Dermis microvascular lymphatic vessel endothelial cell (primary cell): ENCODE measurements around the gene SLC38A6. TPM values are rescaled to one million over a fixed set of nuclear protein-coding genes. Genes with fewer than 3 reads are reported as not detected.
A peak's percentile ranks its signal among the peaks of the same experiment; 100 is the strongest.

Experiments
- DNase-seq, 2 donors: peaks; one replicate each; pipeline versions ENCODE4 v3.0.0 to v3.0.0-alpha.2; 2010; ENCODE audit warnings: low read depth in 2 of 2
- total RNA-seq: library from RNA; depleted of rRNA; stranded (reverse); fragments of >200 nt; gene quantifications from 2 replicates; pipeline ENCODE4 v1.2.1, GENCODE V29; 2014

The SLC38A6 gene
- total RNA-seq = 13.7 and 14.9 TPM in 2 replicates

DNA sequence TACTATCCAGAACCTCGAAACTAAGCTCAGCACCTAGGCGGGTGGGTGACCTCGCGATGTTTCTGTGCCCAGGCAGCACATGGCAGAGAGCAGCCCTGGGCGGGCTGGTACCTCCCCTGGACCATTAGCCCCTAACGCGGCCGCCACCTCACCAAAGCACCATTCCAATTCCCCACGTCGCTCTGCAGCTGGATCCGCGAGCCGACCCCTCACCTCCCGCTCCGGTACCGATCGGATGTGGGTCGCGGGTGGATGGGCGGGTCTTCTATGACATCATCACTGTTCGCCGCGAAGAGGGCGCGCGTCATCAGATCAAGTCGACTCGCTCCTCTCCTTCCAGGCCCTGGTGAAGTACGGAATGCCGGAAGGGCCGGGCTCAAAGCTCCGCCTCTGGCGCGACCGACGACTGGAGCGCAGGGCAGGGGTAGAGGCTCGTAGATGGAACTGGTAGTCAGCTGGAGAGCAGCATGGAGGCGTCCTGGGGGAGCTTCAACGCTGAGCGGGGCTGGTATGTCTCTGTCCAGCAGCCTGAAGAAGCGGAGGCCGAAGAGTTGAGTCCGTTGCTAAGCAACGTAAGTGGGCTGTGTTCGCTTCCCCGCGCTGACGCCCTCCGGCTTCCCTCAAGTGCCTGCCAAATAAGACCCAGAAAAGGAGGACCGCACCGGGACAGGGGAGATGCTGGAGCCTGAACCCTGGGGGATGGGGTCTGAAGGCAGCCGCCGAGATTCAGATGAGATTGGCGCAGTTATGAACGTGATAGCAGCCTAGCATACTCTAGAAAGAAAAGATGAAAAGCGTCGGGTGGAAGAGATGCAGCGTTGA, at the start of gene SLC38A6, which contains the start of gene TRMT5:
TSS of gene SLC38A6 (plus strand) at position 435 of the 822 bp plus-strand sequence. CDS start at position 468, 33 bp downstream.
TSS of gene TRMT5 (minus strand) at position 269 of the 822 bp plus-strand sequence. CDS start at position 163, 106 bp downstream.
- peak; percentile 88 to 97 for DNase-seq

DNA sequence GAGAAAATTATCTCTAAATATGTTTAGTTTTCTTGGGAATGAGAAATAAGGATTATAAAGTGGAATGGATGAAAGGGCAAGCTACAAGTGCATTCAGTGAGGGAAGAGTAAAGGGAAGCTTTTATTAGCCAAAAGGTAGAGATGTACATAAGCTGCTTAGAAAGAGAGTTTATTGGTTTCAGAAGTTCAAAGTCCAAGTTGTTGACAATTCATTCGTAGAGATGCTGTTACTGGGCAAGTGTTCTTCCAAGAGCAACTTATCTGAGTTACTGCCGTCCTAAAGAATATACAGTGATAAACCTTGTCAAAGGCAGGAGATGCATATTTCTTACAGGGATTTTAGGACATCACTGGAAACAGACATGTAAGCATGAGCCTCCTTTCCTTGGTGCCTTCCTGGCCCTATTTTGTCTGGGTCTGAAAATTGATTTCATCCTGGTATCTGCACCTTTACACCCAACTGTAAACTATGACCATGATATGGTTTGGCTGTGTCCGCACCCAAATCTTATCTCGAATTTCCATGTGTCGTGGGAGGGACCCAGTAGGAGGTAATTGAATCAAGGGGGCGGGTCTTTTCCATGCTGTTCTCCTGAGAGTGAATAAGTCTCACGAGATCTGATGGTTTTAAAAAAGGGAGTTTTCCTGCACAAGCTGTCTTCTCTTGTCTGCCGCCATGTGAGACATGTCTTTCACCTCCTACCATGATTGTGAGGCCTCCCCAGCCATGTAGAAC, 47.0 kb upstream of the SLC38A6 start:
- no peak for DNase-seq

DNA sequence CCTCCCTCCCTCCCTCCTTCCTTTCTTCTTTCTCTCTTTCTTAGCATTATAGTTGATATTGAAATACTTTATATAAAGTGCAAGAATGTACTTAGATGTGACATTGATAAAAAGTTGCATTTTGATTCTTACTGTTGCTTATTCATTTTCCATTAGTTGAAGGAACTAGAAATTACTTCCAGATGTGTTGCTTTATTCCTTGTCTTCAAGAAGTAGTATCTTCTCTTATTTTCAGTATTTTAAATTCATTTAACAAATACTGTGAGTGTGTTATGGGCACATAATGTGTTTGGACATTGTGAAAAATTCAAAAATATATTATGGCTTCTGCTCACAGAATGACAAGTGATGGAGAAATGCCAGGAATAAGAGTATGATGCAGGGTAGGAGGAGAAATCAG, 45.7 kb upstream of the SLC38A6 start:
- no peak for DNase-seq

DNA sequence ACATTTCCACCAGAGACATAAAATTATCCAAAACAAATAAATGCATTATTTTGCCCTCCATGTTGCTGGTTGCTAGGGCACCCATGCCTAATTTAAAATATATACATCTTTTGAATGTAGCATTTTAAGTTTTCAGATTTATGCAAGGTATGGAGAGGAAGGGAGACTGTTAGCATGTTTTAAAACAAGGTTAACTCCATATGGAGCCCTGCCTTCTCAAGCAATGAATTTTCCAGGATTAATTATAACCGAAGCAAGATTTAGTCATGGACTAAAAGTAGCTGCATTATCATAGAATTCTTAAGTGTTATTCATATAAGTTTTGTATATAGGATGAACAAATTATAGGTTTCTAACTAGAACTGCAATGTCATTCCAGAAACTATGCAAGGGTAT, 37.4 kb upstream of the SLC38A6 start:
- no peak for DNase-seq

DNA sequence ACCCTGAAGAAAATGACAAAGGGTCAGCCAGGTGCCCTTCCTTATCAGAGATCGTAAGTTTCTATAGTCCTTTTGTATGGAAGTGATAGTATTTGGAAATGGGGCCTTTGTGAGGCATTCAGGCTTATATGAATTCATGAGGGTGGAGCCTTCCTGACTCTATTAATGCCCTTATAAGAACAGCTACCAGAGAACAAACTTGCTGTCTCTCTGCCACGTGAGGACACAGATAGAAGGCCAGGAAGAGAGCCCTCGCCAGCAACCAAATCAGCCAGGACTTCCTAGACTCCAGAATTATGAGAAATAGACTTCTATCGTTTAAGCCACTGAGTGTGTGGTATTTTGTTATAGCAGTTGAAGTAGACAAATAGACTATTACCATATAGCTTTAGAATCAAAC, 36.8 kb upstream of the SLC38A6 start:
- no peak for DNase-seq

DNA sequence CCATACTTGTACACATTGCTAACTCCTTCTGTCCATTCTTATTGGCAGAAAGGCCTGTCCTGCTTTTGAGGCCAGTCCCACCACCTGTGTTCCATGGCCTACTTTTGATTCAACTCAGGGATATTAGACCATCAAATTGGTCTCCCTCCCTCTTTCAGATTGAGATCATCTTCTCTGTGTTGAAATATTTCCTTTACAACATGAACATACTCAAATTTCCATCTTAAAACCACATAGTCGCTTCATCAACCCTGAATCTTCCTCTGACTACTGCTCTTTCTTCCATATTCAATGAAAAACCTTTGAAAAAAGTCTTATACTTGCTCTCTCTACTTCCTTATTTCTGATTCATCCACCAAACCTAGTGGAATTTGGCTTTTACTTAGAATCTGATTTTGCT, 35.1 kb upstream of the SLC38A6 start:
- no peak for DNase-seq

DNA sequence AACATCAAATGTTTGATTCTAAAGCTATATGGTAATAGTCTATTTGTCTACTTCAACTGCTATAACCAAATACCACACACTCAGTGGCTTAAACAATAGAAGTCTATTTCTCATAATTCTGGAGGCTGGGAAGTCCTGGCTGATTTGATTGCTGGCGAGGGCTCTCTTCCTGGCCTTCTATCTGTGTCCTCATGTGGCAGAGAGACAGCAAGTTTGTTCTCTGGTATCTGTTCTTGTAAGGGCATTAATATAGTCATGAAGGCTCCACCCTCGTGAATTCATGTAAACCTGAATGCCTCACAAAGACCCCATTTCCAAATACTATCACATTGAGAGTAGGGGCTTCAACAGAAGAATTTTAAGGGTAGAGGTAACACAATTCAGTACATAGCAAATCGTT, 34.3 kb upstream of the SLC38A6 start:
- no peak for DNase-seq

DNA sequence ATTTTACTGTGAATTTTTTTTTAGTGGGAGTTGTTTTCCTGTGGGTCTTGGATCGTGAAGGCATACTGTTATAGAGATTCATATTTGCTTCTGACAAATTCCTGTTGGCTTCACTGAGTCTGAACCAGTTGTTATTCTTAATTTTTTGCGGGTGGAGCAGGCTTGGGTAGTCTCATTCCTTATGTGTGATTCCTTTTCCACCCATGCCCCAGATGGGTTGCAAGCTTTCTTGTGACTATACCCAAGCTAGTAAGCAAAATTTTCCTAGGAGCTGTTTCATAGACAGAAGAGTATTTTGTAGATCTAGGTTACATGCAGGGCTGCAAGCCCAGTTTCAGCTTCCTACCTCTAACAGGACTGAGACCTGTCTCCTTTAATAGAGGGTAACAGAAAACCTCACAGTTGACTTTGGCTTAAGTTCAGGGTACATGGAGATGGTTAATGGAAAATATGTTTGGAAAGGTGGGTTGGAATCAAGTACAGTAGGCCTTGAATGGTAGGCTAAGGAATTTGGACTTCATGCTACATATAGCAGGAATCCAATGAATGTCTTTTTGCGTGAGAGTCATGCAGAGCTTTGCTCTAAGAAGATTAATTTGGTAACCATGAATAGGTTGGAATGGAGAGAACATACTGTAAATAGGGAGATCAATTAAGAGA, 29.1 kb upstream of the SLC38A6 start:
- no peak for DNase-seq

DNA sequence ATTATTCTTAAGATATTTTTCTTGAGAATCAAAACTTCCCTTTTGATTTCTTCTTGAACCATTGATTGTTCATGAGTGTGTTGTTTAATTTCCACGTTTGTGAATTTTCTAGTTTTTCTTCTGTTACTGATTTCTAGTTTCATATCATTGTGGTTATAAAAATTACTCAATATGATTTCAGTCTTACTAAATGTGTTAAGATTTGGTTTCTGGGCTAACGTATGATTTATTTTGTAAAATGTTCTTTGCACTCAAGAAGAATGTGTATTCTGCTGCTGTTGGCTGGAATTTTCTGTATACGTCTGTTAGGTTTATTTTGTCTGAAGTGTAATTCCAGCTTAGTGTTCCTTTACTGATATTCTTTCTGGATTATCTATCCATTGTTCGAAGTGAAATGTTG, 24.8 kb upstream of the SLC38A6 start:
- no peak for DNase-seq

DNA sequence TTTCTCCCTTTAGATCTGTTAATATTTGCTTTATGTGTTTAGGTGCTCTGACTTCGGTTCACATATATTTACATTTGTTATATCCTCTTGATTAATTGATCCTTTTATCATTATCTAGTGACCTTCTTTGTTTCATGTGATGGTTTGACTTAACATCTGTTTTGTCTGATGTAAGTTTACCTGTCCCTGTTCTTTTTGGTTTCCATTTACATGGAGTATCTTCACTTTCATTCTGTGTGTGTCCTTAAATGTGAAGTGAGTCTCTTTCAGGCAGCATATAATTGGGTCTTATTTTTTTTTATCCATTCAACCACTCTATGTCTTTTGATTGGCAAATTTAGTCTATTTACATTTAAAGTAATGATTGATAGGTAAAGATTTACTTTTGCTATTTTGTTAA, 24.4 kb upstream of the SLC38A6 start:
- DNase-seq = no peak

DNA sequence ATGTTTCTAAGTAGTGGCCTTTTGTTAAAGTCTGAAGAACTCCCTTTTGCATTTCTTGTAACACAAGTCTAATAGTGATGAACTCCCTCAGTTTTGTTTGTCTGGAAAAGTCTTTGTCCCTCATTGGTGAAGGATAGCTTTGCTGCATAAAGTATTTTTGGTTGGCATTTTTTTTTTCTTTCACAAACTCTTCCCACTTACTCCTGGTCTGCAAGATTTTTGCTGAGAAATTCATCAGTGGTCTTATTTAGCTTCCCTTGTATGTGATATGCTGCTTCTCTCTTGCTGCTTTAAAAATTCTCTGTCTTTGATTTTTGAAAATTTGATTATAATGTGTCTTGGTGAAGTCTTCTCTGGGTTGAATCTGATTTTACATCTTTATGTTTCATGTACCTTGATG, 22.9 kb upstream of the SLC38A6 start:
- no peak for DNase-seq

DNA sequence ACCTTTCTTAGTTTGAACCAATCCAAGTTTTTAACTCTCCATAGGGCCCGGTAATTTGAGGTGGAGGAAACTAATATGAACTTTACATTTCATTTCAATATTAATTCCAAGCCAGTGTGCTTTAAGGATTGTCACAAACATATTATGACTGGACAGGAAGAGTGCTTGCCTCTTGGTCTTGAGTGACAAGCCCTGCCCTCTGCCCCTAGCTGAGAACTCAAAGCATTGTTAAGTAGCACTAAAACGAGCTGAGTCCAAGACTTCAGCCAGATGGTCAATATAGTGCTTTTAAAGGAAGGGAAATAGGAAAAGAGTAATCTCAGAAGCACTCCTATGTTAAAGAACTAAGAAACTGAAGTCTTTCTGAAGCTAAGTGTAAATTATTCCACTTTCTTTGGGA, 17.3 kb upstream of the SLC38A6 start:
- peak in 1 of 2 donors; percentile 86 for DNase-seq

DNA sequence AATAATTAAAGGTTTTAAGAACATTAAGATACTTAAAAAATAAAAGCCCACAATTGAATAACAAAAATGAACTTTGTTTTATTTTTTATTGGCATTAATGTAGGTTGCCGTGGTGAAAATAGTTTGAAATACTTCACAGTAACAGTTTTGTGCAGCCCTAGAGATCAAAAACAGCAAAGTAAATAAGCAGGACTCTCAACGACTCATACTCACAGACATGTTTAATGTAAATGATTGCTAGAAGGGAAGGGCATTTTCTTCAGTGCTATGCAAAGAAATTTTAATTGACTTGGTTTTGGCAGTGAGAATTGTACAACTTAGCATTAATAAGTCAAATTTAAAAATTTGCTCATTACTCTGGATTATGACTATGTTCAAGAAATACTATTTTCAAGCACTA, 16.1 kb upstream of the SLC38A6 start:
- peak in 1 of 2 donors; percentile 22 for DNase-seq

DNA sequence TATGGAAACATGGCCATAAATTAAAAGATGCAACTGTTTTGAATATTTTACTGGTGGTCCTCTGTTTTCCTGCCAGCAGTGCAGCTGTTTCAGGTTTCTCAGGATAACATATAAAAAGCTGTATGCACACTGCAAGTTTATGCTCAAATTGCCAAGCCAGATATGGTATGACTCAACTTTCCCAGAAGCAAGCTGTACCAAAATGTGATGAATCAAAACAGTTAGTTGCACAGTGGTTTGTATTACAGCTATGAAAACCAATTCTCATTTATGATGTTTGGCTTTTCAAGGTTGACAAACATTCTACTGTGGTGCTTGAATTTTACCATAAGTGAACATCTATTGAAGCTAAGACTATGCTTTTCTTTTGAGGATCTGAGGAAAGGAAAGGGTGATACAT, 15.6 kb upstream of the SLC38A6 start:
- peak in 1 of 2 donors; percentile 71 for DNase-seq

DNA sequence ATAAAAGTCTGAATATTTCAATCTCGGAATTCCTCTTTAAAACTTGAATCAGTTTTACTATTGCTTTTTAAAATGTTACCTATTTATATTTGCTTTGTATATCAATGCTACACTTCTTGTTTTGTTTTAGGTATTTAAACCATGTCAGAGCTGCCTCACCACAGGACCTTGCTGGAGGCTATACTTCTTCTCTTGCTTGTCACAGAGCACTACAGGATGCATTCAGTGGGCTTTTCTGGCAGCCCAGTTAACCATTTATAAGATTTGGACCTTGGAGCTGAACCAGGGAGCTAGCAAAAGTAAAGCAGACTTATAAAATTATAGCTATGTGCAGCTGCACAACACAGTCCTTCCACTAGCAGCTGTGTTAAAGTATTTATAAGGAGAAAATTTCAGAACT, 12.9 kb upstream of the SLC38A6 start:
- no peak for DNase-seq

DNA sequence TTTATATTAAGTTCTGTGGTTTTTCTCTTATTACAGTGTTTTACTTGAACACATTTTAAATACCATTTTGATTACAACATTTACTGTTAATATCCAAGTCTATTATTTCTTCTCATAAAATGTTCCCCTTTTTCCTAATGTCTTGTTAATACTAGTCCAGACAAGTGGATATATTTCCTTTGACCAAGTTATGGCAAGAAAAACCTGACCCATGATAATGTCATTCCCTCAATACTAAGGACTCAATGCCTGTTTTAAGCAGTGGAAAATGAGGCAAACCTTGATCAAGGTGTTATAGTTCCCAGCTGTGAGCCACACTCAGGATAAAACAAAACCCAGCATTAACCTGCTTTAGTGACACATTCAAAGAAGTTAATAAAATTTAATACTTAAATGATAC, 12.4 kb upstream of the SLC38A6 start:
- DNase-seq = no peak

DNA sequence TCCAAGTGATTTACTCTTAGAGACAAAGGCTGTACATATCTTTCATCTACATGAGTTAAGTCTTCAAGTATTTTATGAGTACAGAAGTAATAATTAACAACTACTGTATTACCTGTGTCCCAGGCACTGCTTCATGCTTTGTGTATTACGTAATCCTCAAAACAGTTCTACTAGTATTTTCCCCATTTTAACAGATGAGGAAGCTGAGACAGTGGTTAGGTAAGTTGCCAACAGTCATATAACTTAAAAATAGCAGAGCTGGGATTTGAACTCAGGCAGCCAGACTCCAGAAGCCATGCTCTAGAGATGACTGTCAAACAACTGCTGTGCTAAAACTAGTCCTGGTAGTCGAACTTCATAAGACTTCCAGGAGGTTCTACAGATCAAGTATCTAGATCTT, 10.9 kb upstream of the SLC38A6 start:
- no peak for DNase-seq

DNA sequence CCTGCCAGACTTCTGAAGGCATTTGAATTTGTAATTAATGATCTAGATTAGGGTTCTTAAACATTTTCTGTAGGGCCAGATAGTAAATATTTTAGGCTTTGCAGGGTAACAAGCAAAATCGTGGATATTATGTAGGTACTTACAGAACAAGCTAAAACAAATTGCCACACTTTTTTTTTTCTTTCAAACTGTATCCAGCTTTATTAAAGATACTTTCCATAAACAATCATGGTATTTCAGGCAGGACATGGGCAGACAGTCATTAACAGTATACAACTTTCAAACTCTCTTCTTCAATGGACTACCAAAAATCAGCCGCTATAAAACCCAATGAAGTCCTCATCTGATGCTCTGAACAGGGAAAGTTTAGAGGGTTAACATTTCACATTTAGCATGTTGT, 9.8 kb upstream of the SLC38A6 start:
- DNase-seq = no peak

DNA sequence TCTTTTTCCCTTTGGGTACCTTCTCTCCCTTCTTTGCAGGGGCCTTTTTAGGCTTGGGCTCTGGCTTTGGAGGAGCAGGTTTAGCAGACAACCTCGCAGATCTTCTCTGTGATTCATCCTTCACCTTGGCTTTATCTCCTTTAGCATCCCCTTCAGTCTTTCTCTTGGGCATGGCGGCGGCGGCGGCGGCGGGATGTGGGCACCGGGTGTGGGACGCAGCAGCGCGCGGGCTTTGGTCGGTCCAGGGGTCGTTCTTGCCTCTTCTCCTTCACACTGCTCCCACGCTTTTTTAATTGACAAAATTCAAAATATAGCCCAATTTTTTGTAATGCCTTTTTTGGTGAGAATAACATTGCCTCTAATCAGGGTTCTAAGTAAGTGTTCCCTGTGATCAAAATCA, 8.8 kb upstream of the SLC38A6 start:
- DNase-seq = no peak

DNA sequence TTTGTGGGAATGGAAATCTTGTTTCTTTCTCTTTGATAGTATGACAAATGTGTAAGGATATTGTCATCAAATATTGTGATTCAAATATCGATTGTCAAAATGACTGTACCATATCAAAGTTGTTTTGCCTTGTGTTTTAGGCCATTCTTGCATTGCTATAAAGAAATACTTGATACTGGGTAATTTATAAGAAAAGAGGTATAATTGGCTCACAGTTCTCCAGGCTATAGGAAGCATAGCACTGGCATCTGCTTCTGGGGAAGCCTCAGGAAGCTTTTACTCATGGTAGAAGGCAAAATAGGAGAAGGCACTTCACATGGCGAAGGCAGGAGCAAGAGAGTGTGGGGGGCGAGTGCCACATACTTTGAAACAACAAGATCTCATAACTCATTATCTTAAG, 8.0 kb upstream of the SLC38A6 start:
- no peak for DNase-seq

DNA sequence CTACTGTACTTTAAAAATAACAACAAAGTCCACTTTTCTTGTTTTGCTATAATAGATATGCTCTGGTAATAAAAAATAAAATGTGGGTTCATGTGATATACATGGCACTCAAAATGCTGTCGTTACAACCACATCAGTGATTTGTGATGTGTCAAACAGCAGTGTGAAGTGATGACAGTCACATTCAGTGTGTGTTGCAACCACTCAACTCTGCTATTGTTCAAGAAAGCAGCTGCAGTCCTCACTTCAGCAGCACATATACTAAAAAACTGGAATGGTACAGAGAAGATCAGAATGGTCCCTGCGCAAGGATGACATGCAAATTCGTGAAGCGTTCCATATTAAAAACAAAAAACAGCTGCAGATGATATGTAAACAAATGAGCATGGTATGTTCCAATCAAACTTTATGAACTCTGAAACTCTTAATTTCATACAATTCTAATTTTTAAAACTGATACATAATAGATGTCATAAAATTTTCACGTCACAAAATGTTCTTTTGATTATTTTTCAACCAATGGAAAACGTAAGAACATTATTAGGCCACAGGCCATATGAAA, 6.9 kb upstream of the SLC38A6 start:
- DNase-seq = no peak

DNA sequence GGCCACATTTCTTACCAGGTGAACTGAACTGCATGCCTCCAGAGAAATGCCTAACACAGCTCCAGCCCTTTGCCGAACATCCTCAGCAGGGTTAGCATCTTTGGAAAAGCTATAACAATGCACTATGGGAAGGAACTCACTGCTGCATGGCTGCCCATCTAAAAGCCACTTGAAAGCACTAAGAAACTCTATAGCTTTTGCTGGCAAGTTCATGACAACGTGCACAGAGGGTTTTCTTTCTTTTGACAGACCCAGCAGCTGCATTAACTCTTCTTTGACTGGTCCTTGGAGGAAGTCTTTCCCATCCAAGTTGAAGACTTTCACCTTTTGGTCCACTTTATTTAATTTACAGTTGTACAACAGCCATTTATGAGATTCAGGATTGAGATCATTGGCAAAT, 5.5 kb upstream of the SLC38A6 start:
- DNase-seq = no peak
